Activated CD4-positive, CD25-positive, alpha-beta regulatory T cell treated with anti-CD3 and anti-CD28 coated beads, Interleukin-2, amount 50 U/mL, for 16 hours (primary cell): Measurements from ENCODE around the gene ARSB.
"Not testable (repeated sequence)": the region's sequence is repeated elsewhere in the genome, so short reads cannot be mapped to it uniquely, and the experiment has no call there.

Experiments
- DNase-seq: peaks from one replicate; pipeline ENCODE4 v3.0.0-alpha.2; 2020; ENCODE audit warnings: low read depth, low spot score

The ARSB gene

GRCh38 chr5:78779771-78780616 is 205.1 kb downstream of the ARSB start:
- DNase-seq, result no peak

DNA sequence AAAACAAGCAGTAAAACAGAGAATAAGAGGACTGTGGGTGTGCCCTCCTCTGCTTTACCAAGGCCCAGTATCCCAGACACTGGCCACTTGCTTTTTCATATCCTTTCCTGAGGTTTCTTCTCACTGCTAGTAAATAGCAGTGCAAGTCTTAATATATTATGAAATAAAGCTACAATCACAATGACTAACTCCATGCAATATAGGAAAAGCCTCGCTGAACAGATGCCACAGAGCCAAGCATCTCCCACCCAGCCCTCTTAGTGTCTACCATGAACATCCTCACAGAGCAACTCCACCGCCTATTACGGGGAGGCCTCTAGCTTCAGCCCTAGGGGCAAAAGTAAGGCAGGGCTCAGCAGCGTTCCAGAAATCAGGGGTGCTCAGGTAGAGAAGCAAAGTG is 205.8 kb downstream of the ARSB start:
- no peak for DNase-seq

- no peak for DNase-seq
Observed at GRCh38 chr5:78778538-78778937, 206.6 kb downstream of the ARSB start.

DNA sequence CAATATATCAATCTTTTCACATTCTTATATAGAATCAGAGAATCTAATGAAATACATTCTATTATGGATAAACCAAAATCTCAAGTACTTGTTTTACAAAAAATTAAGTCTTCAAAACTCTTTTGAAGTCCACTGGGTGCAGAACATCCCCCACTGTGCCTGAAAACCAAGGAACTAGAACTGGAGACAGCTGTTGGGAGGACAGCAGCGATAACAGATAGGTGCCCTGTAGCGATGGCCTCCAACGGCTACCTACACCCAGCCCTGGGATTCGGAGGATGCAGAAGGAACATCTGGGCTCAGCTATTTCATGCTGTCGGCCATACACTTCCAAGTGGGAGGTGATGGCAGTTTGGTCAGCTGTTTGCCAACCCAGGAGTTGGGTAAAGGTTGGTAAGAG is 207.2 kb downstream of the ARSB start:
- DNase-seq, result no peak

DNA sequence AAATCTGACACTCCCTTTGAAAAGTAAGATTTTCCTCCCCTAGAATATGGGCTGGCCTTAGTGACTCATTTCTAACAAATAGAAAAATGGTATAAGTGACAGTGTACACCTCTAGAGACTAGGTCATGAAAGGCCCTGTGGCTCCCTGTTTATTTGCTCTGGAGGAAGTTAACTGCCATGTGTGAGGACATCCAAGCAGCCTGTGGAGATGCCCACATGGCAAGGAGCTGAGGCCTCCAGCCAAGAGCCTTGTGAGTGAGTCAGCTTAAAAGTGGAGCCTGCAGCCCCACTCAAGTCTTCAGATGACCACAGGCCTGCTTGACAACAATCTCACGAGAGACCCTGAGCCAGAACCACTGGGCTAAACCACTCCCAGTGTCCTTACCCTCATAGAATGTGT is 208.5 kb downstream of the ARSB start:
- DNase-seq, result no peak

DNA sequence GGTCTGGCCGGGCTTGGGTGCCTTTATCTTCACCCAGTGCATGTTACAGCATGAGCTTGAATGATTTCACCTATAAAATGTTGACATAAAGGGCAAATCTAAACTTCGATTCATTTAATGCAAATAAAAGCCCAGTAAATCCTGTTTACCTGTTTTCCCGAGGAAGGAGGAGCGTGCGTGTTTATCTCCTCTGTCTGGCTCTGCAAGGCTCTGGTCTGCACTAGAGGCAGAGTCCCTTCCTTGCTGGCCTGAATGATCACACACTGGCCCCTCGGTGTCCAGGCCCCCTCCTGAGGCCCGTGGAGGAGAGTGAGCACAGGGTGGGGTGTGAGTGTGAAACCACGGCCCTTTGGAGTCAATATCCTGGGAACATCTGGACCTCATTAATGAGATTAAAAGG is 211.5 kb downstream of the ARSB start:
- no peak for DNase-seq

- no peak for DNase-seq
Observed at GRCh38 chr5:78771260-78772205, 213.6 kb downstream of the ARSB start.

- no peak for DNase-seq
Observed at GRCh38 chr5:78768781-78769380, 216.2 kb downstream of the ARSB start.

GRCh38 chr5:78766412-78766762 is 218.7 kb downstream of the ARSB start:
- DNase-seq, result no peak

DNA sequence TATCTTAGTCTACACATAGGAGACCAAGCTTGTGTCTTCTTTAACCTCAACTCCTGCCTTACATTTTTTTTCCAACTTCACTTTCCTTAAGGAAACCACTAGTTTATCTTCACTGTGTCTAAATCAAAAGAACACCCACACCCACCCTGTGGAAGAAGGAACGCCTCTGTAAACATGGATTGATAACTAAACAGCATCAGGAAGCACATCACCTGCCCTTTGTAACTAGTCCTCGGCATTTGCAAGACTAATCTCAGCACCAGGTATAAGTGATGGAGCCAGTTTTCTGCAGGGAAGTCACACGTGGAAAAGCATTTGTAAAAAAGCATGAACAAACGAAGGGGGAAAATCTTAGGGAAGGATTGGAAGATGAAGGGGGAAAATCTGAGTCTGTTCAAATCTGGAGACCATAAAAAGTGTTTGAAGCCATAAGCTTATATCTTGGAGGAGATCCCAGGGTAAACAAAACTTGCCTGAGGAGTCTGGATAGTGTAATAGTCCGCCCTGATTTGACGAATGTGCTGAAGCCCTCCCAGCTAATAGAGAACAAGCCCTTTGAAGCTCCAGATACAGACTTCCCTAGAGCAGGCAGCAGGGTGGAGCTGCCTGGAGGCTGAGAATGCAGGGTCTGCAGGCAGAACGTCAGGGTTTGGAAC is 219.2 kb downstream of the ARSB start:
- no peak for DNase-seq

DNA sequence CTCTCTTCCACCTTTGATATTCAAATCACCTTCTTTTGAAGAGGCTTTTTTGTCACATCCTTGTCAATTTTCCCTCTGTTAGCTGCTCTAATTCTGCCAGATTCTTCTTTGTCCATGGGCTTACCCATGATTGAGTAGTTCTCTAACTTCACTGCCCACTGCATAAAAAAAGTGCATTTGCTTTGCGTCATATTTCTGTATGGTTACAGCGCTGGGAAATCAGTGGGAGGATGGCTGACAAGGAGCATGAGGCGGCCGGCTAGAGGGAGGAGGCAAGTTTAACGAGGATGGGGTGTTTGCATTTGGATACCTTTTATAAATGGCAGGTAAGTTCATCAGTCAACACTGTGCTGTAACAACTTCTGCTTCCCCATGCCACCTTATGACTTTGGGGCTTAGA is 220.0 kb downstream of the ARSB start:
- DNase-seq, result no peak

- DNase-seq, result no peak
Observed at GRCh38 chr5:78763659-78764189, 221.4 kb downstream of the ARSB start.

DNA sequence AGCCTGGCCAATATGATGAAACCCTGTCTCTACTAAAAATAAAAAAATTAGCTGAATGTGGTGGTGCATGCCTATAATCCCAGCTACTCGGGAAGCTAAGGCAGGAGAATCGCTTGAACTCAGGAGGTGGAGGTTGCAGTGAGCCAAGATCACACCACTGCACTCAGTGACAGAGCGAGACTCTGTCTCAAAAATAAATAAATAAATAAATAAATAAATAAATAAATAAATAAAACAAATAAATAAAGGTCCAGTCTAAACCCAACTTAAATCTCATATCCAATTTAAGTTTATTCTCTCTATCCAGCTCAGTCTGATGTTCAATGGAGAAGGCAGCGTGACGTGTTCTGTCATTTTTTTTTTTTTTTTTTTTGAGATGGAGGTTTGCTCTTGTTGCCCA is 222.4 kb downstream of the ARSB start:
- DNase-seq, result not testable (repeated sequence)

DNA sequence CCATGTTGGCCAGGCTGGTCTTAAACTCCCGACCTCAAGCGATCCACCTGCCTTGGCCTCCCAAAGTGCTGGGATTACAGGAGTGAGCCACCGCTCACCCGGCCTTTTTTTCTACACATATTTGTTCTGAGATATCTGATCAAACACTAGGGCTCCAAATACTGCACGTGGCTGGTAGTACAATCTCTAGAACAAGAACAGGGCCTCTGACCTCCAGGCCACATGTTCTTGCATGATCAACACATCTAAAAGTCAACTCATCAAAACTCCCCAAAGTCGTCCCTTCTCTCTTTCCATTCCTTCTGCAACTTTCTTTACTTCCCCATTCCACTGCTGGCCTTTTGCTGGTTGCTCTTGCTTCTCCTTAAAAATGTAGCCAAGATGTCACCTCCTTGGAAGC is 223.3 kb downstream of the ARSB start:
- no peak for DNase-seq

DNA sequence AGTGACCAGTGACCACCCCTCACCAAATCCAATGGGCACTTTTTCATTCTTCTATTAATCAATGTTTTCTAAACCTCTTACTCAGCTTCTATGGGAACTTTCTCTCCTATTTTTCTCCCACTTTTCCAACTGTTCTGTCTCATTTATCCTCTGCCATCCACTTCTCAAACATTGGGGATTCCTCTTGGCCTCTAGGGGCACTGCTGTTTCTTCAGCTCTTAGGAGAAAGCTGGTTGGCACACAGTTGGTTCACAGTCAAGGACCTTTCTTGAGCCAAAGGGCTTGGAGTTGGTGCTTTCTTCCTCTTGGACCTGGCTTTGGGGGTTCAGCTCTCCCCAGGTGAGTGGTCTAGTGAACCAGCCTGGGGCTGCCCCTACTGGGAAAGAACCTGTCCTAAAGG is 224.3 kb downstream of the ARSB start:
- no peak for DNase-seq

DNA sequence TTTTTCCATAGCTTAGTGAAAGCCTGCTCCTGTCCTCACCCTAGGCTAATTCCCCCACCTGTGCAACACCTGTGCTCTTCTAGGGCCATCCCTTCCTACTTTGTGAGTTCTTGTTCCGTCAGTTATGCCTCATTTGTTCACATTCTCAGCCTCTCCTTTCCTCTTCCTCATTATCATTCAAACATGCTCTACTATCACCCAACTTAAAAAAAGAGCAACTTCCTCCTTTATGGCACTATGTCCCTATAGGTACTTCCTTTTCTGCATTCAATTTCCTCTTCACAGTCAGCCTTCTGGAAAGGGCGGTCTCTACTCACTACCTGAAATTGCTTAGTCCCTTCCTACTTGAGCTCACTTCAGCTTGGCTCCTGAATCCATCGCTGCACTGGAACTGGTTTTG is 224.7 kb downstream of the ARSB start:
- DNase-seq, result no peak

- no peak for DNase-seq
Observed at GRCh38 chr5:78758169-78758839, 226.8 kb downstream of the ARSB start.

- no peak for DNase-seq
Observed at GRCh38 chr5:78757269-78758053, 227.6 kb downstream of the ARSB start.

GRCh38 chr5:78756858-78757257 is 228.3 kb downstream of the ARSB start:
- DNase-seq, result no peak

DNA sequence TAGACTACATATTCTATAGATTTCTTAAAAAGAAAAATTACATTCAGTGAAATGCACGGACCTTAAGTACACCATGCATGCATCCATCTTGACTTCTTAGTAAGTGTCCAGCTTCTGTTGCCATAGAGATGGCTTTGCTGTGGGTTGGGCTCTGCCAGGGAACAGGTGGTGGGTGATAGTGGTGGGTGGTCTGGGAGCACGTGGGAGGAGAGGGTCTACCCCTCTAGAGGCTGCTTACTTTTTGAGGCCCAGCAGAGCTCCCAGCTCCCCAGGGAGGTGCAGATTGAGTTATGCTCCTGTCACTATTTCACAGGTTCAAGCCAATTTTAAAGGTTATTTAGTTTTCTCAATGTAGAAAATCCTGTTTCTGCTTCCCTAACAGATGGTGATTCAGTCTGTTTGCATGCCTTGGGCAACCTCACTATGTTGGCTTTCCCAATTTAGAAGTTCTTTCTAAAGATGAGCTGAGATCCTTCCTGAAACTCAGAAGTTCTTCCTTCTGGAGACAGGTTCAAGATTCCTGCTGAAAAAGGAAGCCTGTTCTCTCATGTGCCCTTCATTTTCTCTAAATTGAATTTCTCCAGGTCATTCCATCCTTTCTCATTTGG is 229.2 kb downstream of the ARSB start:
- DNase-seq, result no peak
